Type B pancreatic cell (in vitro differentiated cells): Measurements from ENCODE around the gene OTOA. TPM values are rescaled to one million over a fixed set of nuclear protein-coding genes. Genes with fewer than 3 reads are reported as not detected.

ENCODE experiments used
- DNase-seq: peaks from one replicate; pipeline ENCODE4 v3.0.0; 2021; ENCODE audit warnings: mixed read lengths; ENCODE audit not compliant: unreplicated experiment; ENCODE audit errors: extremely low spot score
- H3K27ac Mint-ChIP-seq: 2 replicates; pipeline ENCODE4 v1.8.0; 2021; ENCODE audit warnings: mild to moderate bottlenecking, mixed read lengths
- H3K27me3 Mint-ChIP-seq: 2 replicates; pipeline ENCODE4 v1.8.0; 2021; ENCODE audit warnings: mixed read lengths
- H3K36me3 Mint-ChIP-seq: 2 replicates; pipeline ENCODE4 v1.8.0; 2021; ENCODE audit warnings: mixed read lengths
- H3K4me1 Mint-ChIP-seq: one replicate; pipeline ENCODE4 v1.8.0; 2021; ENCODE audit warnings: mixed read lengths; ENCODE audit not compliant: unreplicated experiment
- H3K4me3 Mint-ChIP-seq: 2 replicates; pipeline ENCODE4 v1.8.0; 2021; ENCODE audit warnings: mild to moderate bottlenecking, mixed read lengths
- H3K9me3 Mint-ChIP-seq: 2 replicates; pipeline ENCODE4 v1.8.0; 2021; ENCODE audit warnings: mixed read lengths
- total RNA-seq: library from RNA; stranded (reverse); gene quantifications from 2 replicates; pipeline ENCODE4 v1.2.1, GENCODE V29; 2021; ENCODE audit warnings: low replicate concordance
- TF ChIP-seq, protein P1 (sequence below): fragments of 200-600 bp; sonication (generic); conservative IDR thresholded peaks from 2 replicates; pipeline ENCODE4 v1.5.0; 2021; ENCODE audit warnings: antibody characterized with exemption, mild to moderate bottlenecking

Gene OTOA
- total RNA-seq, 1 donor from 2014 or later = 0.17 TPM

DNA sequence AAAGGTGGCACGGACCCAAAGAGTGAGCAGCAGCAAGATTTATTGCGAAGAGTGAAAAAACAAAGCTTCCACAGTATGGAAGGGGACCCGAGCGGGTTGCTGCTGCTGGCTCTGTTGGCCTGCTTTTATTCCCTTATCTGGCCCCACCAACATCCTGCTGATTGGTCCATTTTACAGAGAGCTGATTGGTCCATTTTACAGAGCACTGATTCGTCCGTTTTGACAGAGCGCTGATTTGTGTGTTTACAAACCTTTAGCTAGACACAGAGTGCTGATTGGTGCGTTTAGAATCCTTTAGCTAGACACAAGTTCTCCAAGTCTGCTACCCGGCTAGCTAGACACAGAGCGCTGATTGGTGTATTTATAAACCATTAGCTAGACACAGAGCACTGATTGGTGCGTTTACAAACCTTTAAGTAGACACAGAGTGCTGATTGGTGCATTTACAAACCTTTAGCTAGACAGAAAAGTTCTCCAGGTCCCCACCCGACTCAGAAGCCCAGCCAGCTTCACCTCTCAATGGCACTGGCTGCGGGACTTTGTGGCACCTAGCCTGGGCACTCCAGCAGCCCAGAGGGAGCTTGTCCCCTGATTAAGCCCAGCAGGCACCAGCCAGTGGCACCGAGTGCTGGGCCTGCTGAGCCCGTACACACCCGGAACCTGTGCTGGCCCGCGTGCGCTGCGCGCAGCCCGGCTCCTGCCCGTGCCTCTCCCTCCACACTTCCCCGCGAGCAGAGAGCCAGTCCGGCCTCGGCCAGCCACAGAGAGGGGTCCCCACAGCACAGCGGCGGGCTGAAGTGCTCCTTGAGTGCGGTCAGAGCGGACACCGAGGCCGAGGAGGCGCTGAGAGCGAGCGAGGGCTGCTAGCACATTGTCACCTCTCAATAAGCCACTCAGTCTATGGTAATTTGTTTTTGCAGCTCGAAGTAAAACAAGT, 26.5 kb upstream of the OTOA start:
- Mint-ChIP-seq H3K4me1 (no peaks in the 10 kb centered on the region), H3K27me3 (no peaks in the 10 kb centered on the region), H3K36me3 (peaks cover 18% of the 10 kb centered on the region), H3K9me3 (no peaks in the 10 kb centered on the region), H3K27ac (no peak overlapping the region), H3K4me3 (no peak overlapping the region)
- no peak for DNase-seq
- TF ChIP-seq, protein P1, sequence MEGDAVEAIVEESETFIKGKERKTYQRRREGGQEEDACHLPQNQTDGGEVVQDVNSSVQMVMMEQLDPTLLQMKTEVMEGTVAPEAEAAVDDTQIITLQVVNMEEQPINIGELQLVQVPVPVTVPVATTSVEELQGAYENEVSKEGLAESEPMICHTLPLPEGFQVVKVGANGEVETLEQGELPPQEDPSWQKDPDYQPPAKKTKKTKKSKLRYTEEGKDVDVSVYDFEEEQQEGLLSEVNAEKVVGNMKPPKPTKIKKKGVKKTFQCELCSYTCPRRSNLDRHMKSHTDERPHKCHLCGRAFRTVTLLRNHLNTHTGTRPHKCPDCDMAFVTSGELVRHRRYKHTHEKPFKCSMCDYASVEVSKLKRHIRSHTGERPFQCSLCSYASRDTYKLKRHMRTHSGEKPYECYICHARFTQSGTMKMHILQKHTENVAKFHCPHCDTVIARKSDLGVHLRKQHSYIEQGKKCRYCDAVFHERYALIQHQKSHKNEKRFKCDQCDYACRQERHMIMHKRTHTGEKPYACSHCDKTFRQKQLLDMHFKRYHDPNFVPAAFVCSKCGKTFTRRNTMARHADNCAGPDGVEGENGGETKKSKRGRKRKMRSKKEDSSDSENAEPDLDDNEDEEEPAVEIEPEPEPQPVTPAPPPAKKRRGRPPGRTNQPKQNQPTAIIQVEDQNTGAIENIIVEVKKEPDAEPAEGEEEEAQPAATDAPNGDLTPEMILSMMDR = no peak

- Mint-ChIP-seq H3K27me3 (no peaks in the 10 kb centered on the region), H3K36me3 (peaks cover 14% of the 10 kb centered on the region), H3K4me3 (no peak overlapping the region), H3K4me1 (no peaks in the 10 kb centered on the region), H3K27ac (no peak overlapping the region), H3K9me3 (no peaks in the 10 kb centered on the region)
- DNase-seq = no peak
- TF ChIP-seq, protein P1 = no peak
Measured at GRCh38 chr16:21638573-21638975, 25.2 kb upstream of the OTOA start.

DNA sequence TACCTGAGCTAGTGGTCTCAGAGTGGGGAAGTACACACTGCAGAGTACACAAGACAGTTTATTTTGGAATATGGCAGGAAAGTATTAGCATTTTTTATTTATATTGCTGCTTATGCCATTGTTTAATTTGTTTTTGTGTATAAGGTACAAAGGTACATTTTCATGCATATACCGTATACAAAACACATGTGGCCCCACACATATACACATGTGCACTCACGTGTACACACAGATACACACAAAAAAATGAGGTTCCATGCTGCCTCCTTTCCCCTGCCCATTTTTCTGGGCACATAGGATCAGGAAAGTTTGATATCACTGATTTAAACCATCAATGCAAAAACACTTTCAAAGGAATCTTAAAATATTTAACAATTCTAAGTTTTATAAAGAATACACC, 24.3 kb upstream of the OTOA start:
- no peak overlapping the region for H3K4me3 Mint-ChIP-seq
- no peaks in the 10 kb centered on the region for H3K27me3 Mint-ChIP-seq
- no peak overlapping the region for H3K27ac Mint-ChIP-seq
- TF ChIP-seq, protein P1 = no peak
- peaks cover 13% of the 10 kb centered on the region for H3K36me3 Mint-ChIP-seq
- H3K9me3 Mint-ChIP-seq = no peaks in the 10 kb centered on the region
- DNase-seq = no peak
- H3K4me1 Mint-ChIP-seq = no peaks in the 10 kb centered on the region

- TF ChIP-seq, protein P1 = no peak
- no peaks in the 10 kb centered on the region for H3K36me3 Mint-ChIP-seq
- no peak overlapping the region for H3K4me3 Mint-ChIP-seq
- H3K27ac Mint-ChIP-seq = no peak overlapping the region
- H3K9me3 Mint-ChIP-seq = no peaks in the 10 kb centered on the region
- H3K27me3 Mint-ChIP-seq = no peaks in the 10 kb centered on the region
- DNase-seq = no peak
- no peaks in the 10 kb centered on the region for H3K4me1 Mint-ChIP-seq
Measured at GRCh38 chr16:21641916-21642315, 21.9 kb upstream of the OTOA start.

- H3K9me3 Mint-ChIP-seq = no peaks in the 10 kb centered on the region
- no peak for DNase-seq
- TF ChIP-seq, protein P1 = no peak
- no peaks in the 10 kb centered on the region for H3K36me3 Mint-ChIP-seq
- H3K27me3 Mint-ChIP-seq = no peaks in the 10 kb centered on the region
- no peak overlapping the region for H3K27ac Mint-ChIP-seq
- H3K4me1 Mint-ChIP-seq = no peaks in the 10 kb centered on the region
- no peak overlapping the region for H3K4me3 Mint-ChIP-seq
Measured at GRCh38 chr16:21642861-21643260, 20.9 kb upstream of the OTOA start.
